GM21528 (cell line): ENCODE data around the gene AK6.
"Not testable (repeated sequence)": the region's sequence is repeated elsewhere in the genome, so short reads cannot be mapped to it uniquely, and the experiment has no call there.

Experiments used
- ATAC-seq: cut with Tn5 transposase; IDR thresholded peaks from one replicate; pipeline ENCODE4 v1.9.1; 2021; ENCODE audit warnings: mild to moderate bottlenecking, moderate library complexity; ENCODE audit not compliant: unreplicated experiment, low FRiP score

AK6 gene

GRCh38 chr5:69341520-69342161 lies 27.7 kb downstream of the AK6 start:
- ATAC-seq, result no peak

GRCh38 chr5:69335341-69335935 lies 33.9 kb downstream of the AK6 start:
- ATAC-seq, result no peak

- ATAC-seq, result no peak
These were observed 34.5 kb downstream of the AK6 start for GRCh38 chr5:69334793-69335268.

GRCh38 chr5:69333668-69334315 lies 35.5 kb downstream of the AK6 start:
- ATAC-seq, result not testable (repeated sequence)

GRCh38 chr5:69331528-69332445 lies 37.5 kb downstream of the AK6 start:
- no peak for ATAC-seq

- no peak for ATAC-seq
These were observed 39.3 kb downstream of the AK6 start for GRCh38 chr5:69329905-69330489.

- ATAC-seq, result no peak
These were observed 43.0 kb downstream of the AK6 start for GRCh38 chr5:69326365-69326764.

GRCh38 chr5:69317391-69317790 lies 51.9 kb downstream of the AK6 start:
- ATAC-seq, result no peak

GRCh38 chr5:69315972-69316371 lies 53.3 kb downstream of the AK6 start:
- ATAC-seq, result no peak

- ATAC-seq, result no peak
These were observed 55.9 kb downstream of the AK6 start for GRCh38 chr5:69313428-69313827.

- ATAC-seq, result no peak
These were observed 56.7 kb downstream of the AK6 start for GRCh38 chr5:69312459-69313160.

- ATAC-seq, result no peak
These were observed 59.9 kb downstream of the AK6 start for GRCh38 chr5:69309380-69309779.

GRCh38 chr5:69308046-69308553 lies 61.2 kb downstream of the AK6 start:
- no peak for ATAC-seq

GRCh38 chr5:69305512-69305911 lies 63.8 kb downstream of the AK6 start:
- no peak for ATAC-seq
